NT2/D1 (cell line): ENCODE data around the gene DSPP.

Experiments used
- DNase-seq: peaks from one replicate; pipeline ENCODE4 v3.0.0-alpha.2; 2011; ENCODE audit warnings: low read depth, low spot score
- H3K27me3 ChIP-seq: 2 replicates; pipeline ENCODE4 v1.6.0; 2011; ENCODE audit warnings: mild to moderate bottlenecking; ENCODE audit not compliant: insufficient read length, insufficient read depth
- H3K36me3 ChIP-seq: 2 replicates; pipeline ENCODE4 v1.6.1; 2011; ENCODE audit warnings: mild to moderate bottlenecking, low read length, mixed read lengths; ENCODE audit not compliant: insufficient read depth, insufficient read length
- H3K4me1 ChIP-seq: 2 replicates; pipeline ENCODE4 v1.5.1; 2011; ENCODE audit not compliant: insufficient read depth, insufficient read length
- H3K4me3 ChIP-seq: 2 replicates; pipeline ENCODE4 v1.5.1; 2011; ENCODE audit warnings: low read depth; ENCODE audit not compliant: insufficient read length
- H3K9ac ChIP-seq: 2 replicates; pipeline ENCODE4 v1.6.0; 2011; ENCODE audit warnings: low read depth; ENCODE audit not compliant: insufficient read length
- H3K9me3 ChIP-seq: 2 replicates; pipeline ENCODE4 v1.5.1; 2011; ENCODE audit warnings: mild to moderate bottlenecking, low read length; ENCODE audit not compliant: insufficient read depth
- SUZ12 ChIP-seq: IDR thresholded peaks from 2 replicates; pipeline ENCODE4 v1.6.1; 2011; ENCODE audit not compliant: insufficient read length, insufficient read depth; ENCODE audit errors: extremely low read depth
- YY1 ChIP-seq: IDR thresholded peaks from 2 replicates; pipeline ENCODE4 v1.6.1; 2011; ENCODE audit not compliant: insufficient read length, insufficient read depth
- ZNF274 ChIP-seq: IDR thresholded peaks from 2 replicates; pipeline ENCODE4 v1.6.1; 2011; ENCODE audit warnings: mild to moderate bottlenecking, low read depth, low read length

DSPP gene

GRCh38 chr4:87601361-87601760 lies 7.0 kb upstream of the DSPP start:
- Histone ChIP-seq H3K4me1 (no peaks in the 10 kb centered on the region), H3K27me3 (no peaks in the 10 kb centered on the region)

DNA sequence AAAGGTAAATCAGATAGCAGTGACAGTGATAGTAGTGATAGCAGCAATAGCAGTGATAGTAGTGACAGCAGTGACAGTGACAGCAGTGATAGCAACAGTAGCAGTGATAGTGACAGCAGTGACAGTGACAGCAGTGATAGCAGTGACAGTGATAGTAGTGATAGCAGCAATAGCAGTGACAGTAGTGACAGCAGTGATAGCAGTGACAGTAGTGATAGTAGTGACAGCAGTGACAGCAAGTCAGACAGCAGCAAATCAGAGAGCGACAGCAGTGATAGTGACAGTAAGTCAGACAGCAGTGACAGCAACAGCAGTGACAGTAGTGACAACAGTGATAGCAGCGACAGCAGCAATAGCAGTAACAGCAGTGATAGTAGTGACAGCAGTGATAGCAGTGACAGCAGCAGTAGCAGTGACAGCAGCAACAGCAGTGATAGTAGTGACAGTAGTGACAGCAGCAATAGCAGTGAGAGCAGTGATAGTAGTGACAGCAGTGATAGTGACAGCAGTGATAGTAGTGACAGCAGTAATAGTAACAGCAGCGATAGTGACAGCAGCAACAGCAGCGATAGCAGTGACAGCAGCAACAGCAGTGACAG lies 6.1 kb downstream of the DSPP start:
- Histone ChIP-seq H3K4me3 (no peak overlapping the region), H3K9ac (no peak overlapping the region), H3K36me3 (no peaks in the 10 kb centered on the region), H3K4me1 (no peaks in the 10 kb centered on the region), H3K27me3 (no peaks in the 10 kb centered on the region), H3K9me3 (no peaks in the 10 kb centered on the region)
- no peak for DNase-seq
- TF ChIP-seq ZNF274 (no peak), SUZ12 (no peak), YY1 (no peak)

More at GRCh38 chr4:87601361-87601760, 7.0 kb upstream of the DSPP start:
- TF ChIP-seq ZNF274 (no peak), SUZ12 (no peak), YY1 (no peak)
- Histone ChIP-seq H3K9me3 (no peaks in the 10 kb centered on the region), H3K4me3 (no peak overlapping the region), H3K36me3 (no peaks in the 10 kb centered on the region), H3K9ac (no peak overlapping the region)
- DNase-seq: no peak

GRCh38 chr4:87616268-87616667 lies 7.9 kb downstream of the DSPP start:
- no peak for TF ChIP-seq ZNF274
- no peak for TF ChIP-seq YY1
- TF ChIP-seq SUZ12: no peak
- no peak for DNase-seq
- Histone ChIP-seq H3K9ac (no peak overlapping the region), H3K9me3 (no peaks in the 10 kb centered on the region), H3K4me3 (no peak overlapping the region), H3K27me3 (no peaks in the 10 kb centered on the region), H3K4me1 (no peaks in the 10 kb centered on the region), H3K36me3 (no peaks in the 10 kb centered on the region)

GRCh38 chr4:87620086-87620485 lies 11.8 kb downstream of the DSPP start:
- TF ChIP-seq ZNF274: no peak
- Histone ChIP-seq H3K9me3 (no peaks in the 10 kb centered on the region), H3K27me3 (no peaks in the 10 kb centered on the region), H3K4me1 (no peaks in the 10 kb centered on the region), H3K9ac (no peak overlapping the region), H3K4me3 (no peak overlapping the region), H3K36me3 (no peaks in the 10 kb centered on the region)
- no peak for DNase-seq

- H3K9me3 ChIP-seq: no peaks in the 10 kb centered on the region
- no peak for DNase-seq
- TF ChIP-seq SUZ12: no peak
- TF ChIP-seq ZNF274: no peak
- TF ChIP-seq YY1: no peak
- H3K36me3 ChIP-seq: no peaks in the 10 kb centered on the region
- H3K4me3 ChIP-seq: no peak overlapping the region
- no peaks in the 10 kb centered on the region for H3K27me3 ChIP-seq
- no peak overlapping the region for H3K9ac ChIP-seq
- no peaks in the 10 kb centered on the region for H3K4me1 ChIP-seq
Measured at GRCh38 chr4:87620491-87620890, 12.2 kb downstream of the DSPP start.

DNA sequence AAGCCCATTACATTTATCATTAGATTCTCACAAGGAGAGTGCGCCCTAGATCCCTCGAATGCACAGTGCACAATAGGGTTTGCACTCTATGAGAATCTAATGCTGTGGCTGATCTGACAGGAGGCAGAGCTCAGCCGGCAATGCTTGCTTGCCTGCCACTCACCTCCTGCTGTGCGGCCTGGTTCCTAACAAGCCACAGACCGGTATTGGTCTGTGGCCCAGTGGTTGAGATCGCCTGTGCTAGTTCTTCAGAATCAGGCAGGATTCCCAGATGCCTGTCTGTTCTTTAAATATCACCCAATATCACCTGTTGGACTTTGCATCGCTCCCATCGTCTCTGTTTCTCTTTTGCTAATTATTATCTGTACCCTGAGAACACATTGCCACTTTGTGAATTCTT lies 14.0 kb downstream of the DSPP start:
- TF ChIP-seq ZNF274 (no peak), SUZ12 (no peak), YY1 (no peak)
- no peak for DNase-seq
- Histone ChIP-seq H3K9ac (no peak overlapping the region), H3K27me3 (no peaks in the 10 kb centered on the region), H3K4me3 (no peak overlapping the region), H3K36me3 (no peaks in the 10 kb centered on the region), H3K9me3 (no peaks in the 10 kb centered on the region), H3K4me1 (no peaks in the 10 kb centered on the region)

GRCh38 chr4:87624698-87625097 lies 16.4 kb downstream of the DSPP start:
- H3K9me3 ChIP-seq: no peaks in the 10 kb centered on the region
- no peak for TF ChIP-seq ZNF274
- TF ChIP-seq YY1: no peak
- no peak for TF ChIP-seq SUZ12
- no peak overlapping the region for H3K4me3 ChIP-seq
- no peak for DNase-seq
- H3K4me1 ChIP-seq: no peaks in the 10 kb centered on the region
- no peaks in the 10 kb centered on the region for H3K36me3 ChIP-seq
- no peaks in the 10 kb centered on the region for H3K27me3 ChIP-seq
- no peak overlapping the region for H3K9ac ChIP-seq
